SIG-M5 treated with dmso at 0.1 percent for 504 hours (cell line): ENCODE data around the gene TMEM220.
"Not testable (repeated sequence)": the region's sequence is repeated elsewhere in the genome, so short reads cannot be mapped to it uniquely, and the experiment has no call there.

Experiments used
- DNase-seq: peaks from one replicate; lab custom pipeline; 2025; ENCODE audit not compliant: unreplicated experiment; lab: John Stamatoyannopoulos, UW

TMEM220 gene

DNA sequence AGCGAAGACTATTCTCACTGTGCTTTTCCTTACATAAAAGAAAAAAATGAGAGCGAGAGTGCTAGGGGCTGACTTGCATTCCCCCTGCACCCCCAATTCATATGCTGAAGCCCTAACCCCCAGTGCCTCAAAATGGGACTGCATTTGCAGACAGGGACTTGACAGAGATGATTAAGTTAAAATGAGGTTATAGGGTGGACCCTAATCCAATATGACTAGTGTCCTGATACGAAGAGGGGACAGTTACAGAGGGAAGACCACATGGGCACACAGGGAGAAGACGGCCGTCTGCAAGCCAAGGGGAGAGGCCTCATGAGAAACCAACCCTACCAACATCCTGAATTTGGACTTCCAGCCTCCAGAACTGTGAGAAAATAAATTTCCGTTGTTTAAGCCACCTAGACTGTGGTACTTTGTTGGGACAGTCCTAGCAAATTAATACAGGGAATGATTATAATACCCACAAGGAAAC lies 1.6 kb upstream of the TMEM220 start:
- DNase-seq, result no peak

GRCh38 chr17:10730247-10730646 lies 424 bp upstream of the TMEM220 start:
- DNase-seq, result not testable (repeated sequence)

- DNase-seq, result no peak
Measured at GRCh38 chr17:10728331-10728892, 1.4 kb downstream of the TMEM220 start.

GRCh38 chr17:10727192-10727591 lies 2.6 kb downstream of the TMEM220 start:
- DNase-seq, result no peak

DNA sequence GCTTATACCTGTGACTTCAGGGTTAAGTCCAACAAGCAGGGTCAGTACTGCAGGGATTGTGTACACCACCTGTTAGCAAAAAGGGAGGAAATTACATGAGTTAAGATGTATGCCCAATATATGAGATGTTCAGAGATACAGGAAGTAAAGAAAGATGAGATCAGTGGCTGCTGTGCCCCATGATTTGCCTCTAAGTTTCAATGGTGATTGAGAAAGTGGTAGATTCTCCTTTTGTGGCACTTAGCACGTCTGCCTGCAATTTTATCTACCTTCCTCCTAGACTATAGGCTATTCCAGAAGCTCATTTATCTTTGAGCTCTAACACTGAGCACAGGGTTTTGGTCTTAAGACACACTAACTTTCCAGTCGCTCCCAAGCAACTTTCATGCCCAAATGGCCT lies 3.6 kb downstream of the TMEM220 start:
- no peak for DNase-seq

DNA sequence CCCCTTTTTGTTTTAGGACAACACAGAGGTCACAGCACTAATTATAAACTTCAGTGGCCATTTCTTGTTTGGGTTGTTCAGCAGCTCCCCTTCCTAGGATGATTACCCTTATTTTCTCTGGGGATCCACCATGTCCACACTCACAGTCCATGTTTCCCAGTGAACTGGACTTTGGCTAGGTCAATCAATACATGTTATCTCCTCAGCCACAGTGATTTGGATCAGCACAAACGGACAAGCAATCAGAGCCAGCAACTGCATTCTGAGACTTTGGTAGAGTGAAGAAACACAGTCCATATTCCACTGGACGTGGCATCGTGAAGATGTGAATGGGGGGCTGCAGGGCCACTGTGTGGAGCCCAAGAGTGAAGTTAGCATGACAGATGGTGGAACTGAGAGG lies 4.6 kb downstream of the TMEM220 start:
- DNase-seq, result no peak

DNA sequence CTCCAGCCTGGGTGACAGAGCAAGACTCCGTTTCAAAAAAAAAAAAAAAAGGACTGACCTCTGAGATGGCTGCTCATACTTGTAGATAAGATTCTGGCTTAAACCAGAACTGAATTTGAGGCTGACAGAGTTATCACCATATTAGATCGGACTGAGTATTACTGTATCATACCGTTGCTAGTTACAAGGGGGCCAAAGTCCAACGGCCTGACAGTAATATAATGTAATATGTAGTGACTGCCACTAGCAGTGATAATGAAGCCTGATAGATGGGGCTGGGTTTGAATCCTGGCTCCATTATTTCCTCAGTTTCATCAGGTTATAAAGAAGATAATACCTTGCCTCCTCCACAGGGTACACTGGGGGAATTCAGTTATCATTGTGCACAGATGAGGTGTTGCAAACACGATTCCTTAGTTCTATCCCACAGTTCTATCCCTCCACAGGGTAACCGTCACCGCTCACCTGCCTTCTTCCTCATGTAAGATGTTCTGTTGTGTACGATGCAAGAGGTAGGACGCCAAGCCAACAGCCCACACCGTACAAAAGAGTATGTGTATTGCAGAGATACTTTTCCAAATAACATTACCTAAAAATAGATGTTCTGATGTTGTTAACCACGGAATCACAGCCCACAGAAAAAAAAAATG lies 5.2 kb downstream of the TMEM220 start:
- no peak for DNase-seq

GRCh38 chr17:10718547-10718946 lies 11.3 kb downstream of the TMEM220 start:
- no peak for DNase-seq

GRCh38 chr17:10716218-10716617 lies 13.6 kb downstream of the TMEM220 start:
- DNase-seq, result no peak

DNA sequence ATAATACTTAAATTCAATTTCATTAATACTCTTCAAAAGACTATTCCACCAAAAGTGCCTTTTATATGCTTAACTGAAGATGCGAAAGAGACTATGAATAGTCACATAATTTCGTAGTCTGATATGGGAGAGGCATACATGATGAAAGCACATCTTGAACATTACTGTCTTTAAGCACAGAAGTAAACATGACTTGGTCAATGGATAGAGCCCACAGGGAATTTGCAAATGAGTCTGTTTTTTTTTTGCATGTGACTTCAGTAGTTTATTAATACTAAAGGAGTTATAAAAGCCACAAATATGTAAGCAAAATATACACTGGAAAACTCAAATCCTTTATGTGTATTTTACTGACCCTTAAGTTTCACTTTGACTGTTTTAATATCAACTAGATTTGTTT lies 16.5 kb downstream of the TMEM220 start:
- no peak for DNase-seq

GRCh38 chr17:10705727-10706126 lies 24.1 kb downstream of the TMEM220 start:
- DNase-seq, result no peak

DNA sequence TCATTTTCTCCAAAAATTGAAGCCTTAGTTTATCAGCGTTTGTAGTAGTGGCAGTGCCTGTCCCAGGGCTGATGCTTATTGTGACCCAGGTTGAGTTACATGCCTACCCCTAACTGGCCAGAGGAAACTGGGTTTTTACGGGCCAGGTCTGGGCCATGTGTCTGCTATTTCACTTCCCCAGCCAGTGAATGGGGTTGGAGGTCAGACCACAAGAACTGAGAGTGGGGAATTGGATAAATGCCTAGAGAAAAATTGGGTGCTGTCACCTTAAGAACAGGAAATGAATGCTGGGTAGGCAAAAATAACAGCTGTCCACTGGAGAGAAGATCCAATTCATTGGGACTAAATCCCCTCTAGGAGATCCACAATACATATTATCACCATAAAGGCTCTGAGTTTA lies 27.2 kb downstream of the TMEM220 start:
- no peak for DNase-seq

DNA sequence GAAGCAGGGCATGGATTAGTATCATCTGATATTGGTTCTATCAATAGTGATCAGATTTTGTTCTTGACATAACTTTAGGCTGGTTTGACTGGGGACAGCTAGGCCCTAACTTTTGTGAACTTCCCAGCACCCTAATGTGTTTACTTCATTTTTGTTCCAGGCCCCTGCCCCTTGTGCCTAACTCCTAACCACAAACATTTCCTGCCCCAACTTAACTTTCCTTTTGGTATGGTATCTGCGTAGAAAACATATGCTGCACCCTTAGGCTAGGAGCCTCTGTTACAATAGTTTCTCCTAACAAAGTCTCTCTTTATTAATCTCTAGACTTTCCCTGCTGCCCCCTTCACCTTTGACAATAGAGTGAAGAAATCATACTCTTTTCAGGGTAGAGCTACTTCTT lies 30.0 kb downstream of the TMEM220 start:
- DNase-seq, result no peak

DNA sequence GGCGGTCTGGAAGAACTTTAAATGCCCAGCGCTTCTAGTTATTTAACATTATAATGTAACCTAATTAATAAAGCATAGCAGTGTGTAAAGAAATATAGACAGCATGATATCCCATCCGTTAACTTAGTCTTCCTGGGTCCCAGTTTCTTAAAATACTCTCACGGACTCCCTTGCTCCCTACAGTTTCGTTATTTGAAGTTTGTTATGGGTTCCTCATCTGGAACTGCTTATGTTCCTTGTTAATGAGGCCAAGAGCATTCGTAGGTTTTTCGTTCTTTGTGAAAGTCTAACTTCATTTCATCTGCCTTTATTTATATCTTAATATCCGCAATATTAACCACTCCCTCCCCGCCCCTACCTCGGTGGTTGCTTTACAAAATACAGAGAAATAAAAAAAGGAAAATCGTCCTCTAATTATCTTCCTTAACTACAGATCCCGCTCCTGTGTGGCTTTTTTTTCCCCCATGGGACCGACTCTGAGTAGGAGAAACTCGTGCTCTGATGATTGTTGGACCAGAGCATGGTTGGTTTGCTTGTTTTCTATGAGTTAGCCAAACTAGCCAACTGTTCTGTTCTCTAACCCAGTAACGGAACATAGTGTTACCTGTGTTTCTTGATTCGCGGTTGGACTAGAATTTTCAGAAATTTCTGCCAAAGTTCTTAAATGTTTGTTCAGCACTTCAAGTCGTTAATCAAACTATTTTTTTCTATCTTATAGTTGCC lies 31.6 kb downstream of the TMEM220 start:
- no peak for DNase-seq

- peak; percentile 92 for DNase-seq
Measured at GRCh38 chr17:10697092-10698081, 32.4 kb downstream of the TMEM220 start, which contains the start of the genes ADPRM and SCO1. ADPRM (plus strand) TSS chr17:10697594; CDS start chr17:10704927, 7,333 bp downstream. SCO1 (minus strand) TSS chr17:10697533; CDS start chr17:10697507, 26 bp downstream.

GRCh38 chr17:10695875-10696407 lies 33.9 kb downstream of the TMEM220 start:
- not testable (repeated sequence) for DNase-seq

- no peak for DNase-seq
Measured at GRCh38 chr17:10687499-10687898, 42.3 kb downstream of the TMEM220 start.

- DNase-seq, result peak; percentile 6
Measured at GRCh38 chr17:10683853-10684252, 46.0 kb downstream of the TMEM220 start.

- DNase-seq, result no peak
Measured at GRCh38 chr17:10681866-10682446, 47.9 kb downstream of the TMEM220 start.

DNA sequence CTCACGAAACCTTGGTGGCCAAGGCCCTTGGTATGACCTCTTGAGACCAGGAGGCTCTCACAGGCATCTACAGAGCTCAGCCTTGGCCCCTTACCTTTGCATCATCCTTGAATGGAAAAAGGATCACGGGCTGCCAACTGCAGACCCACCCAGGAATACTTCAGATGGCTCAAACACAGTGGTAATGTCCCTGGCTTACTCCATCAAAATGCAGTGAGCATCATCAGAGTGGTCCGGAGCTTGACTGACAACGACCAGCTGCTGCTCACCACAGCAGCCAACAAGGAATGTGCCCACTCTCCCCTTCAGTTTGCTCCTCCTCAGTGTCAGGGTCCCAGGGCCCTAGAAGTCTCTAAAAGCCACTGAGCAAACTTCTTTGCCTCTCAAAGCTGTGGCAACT lies 55.1 kb downstream of the TMEM220 start:
- no peak for DNase-seq
